ENCODE data around the gene TBC1D2B.

TBC1D2B gene

DNA sequence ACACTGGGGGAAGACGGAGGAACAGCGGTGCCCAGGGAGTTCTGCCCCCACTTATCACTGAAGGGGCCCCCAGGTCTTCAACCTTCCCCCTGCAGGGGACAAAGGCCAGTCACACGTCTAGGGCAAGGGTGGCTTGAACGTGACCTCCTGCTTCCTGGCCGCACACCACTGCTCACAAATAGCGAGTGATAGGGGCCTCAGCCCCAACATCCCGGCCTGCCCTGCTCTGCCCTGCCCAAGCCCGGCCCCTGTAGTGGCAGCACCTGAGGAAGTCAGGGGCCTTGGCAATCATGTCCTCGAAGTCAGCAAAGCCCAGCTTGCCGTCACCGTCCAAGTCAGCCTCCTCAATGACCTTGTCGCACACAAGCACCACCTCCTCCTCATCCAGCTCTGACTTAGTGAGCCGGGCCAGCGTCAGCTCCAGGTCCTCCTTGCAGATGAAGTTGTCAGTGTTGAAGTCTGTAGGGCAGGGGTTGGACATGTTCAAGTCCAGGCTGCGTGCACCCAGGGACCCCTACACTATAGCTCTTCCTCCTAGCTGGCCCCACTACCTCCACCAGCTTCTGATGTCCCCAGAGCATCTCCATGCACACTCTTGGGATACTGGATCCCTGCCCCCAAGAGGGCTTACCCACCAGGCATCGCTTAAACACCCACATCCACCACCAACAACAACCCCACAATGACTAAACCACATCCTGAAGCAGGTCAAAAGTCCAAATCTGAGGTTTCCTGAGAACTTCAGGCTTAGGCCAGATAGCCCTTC, 28.1 kb upstream of the TBC1D2B start:
- no CpG with 5 or more reads among the region's 16 CpGs for WGBS (ENCODE audit: insufficient coverage, insufficient read length)
- no peaks in the 10 kb centered on the region for H3K4me1 ChIP-seq (ENCODE audit: control insufficient read depth, insufficient read depth, low read length)
- no peak for DNase-seq (ENCODE audit: low read depth, low spot score)
- no peaks in the 10 kb centered on the region for H3K27me3 ChIP-seq (ENCODE audit: control insufficient read depth, insufficient read depth, low read length)
- no peak overlapping the region for H3K27ac ChIP-seq (ENCODE audit: low read length)
- H3K36me3 ChIP-seq (ENCODE audit: control insufficient read depth, insufficient read depth, low read length), result no peaks in the 10 kb centered on the region
- H3K9me3 ChIP-seq (ENCODE audit: control insufficient read depth, insufficient read depth, low read length), result no peaks in the 10 kb centered on the region
- H3K4me3 ChIP-seq (ENCODE audit: low read length), result no peak overlapping the region

DNA sequence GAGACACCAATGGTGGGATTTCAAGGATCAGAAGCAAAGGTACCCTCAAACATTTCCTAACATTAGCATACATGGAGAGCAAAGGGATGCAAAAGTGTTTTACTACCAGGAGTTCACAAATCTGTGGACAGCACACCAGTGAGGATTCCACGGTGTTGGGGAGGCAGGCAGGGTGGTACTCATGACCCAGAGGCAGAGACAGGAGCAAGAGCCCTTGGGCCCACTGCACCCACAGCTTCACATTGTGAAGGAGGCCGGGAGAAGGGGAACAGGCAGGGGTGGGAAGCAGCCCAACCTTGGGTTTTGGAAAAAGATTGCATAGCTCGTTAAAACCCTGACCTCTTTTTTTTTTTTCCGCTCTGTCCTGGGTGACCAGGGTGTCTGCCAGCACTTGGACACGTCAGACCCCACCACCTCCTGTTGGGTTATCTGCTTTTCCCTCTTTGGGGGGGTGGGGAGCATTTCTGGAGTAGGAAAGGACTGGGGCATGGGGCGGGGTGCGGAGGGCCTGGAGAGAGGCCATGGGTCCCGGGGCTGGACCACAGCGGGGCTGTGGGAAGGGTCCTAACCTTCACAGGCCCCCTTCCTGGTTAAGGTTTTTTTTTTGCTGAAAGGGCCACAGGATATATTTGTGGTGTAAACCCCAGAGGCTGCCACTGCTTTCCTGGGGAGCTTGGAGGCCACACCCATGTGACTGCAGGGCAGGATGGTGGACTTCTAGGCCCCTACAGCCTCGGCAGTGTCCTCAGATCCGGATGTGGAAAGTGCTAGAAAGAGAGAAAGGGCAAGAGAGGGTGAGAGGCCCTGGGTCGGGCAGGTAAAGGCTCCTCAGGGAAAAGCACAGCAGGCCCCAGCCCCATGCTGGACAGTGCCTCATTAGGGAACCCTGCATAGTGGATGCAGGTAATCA, 27.3 kb upstream of the TBC1D2B start:
- H3K36me3 ChIP-seq (ENCODE audit: control insufficient read depth, insufficient read depth, low read length), result no peaks in the 10 kb centered on the region
- H3K9me3 ChIP-seq (ENCODE audit: control insufficient read depth, insufficient read depth, low read length), result no peaks in the 10 kb centered on the region
- H3K4me3 ChIP-seq (ENCODE audit: low read length), result no peak overlapping the region
- no peaks in the 10 kb centered on the region for H3K27me3 ChIP-seq (ENCODE audit: control insufficient read depth, insufficient read depth, low read length)
- no peak overlapping the region for H3K27ac ChIP-seq (ENCODE audit: low read length)
- no peak for DNase-seq (ENCODE audit: low read depth, low spot score)
- no CpG with 5 or more reads among the region's 12 CpGs for WGBS (ENCODE audit: insufficient coverage, insufficient read length)
- no peaks in the 10 kb centered on the region for H3K4me1 ChIP-seq (ENCODE audit: control insufficient read depth, insufficient read depth, low read length)

DNA sequence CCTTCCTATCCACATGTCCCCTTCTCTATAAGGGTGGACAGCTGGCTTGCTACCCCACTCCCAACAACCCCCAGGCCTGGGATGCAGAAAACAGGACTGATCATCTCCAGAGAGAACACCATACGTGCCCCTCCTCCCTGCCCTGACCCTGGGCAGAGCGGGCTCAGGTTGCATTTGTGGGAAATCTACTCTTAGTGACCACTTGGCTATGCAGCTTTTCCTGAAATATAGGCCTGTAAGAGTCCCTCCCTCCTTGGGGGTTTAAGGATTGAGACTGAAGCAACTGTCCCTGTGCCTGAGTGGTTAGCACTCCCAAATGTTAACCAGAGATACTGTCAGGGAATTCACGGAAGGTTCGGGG, 26.6 kb upstream of the TBC1D2B start:
- WGBS (ENCODE audit: insufficient coverage, insufficient read length), result no CpG with 5 or more reads among the region's 4 CpGs
- H3K4me3 ChIP-seq (ENCODE audit: low read length), result no peak overlapping the region

DNA sequence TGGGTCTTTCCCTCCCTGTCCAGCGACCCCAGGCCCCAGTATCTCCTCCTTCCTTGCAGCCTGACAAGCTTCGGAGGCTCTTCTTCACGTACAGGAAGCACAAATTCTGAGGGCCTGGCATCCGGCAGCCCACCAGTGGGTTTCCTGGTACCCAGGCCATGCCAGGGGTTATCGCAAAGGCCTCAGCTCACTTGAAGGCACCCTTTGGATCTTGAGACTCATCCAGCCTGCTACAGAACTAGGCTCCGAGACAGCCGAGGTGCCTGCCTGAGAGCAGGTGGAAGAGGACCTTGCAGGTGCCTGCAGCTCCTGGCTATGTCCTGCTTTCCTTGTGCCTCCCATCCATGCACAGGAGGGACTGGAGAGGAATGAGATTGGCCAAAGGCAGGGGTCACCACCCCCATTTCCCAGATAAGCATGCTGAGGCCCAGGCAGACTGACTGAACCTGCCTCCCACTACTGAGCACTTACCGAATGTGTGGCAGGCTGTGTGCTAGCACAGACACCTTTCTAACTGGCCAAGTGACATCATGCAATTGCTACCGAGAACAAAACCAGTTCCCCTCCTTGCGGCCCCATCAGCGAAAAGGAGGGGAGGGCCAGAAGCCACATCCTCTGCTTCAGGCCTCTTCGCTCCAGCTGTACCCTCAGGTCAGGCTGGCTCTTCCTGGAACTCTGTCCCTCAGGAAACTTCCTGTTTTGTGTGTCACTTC, 26.1 kb upstream of the TBC1D2B start:
- H3K9me3 ChIP-seq (ENCODE audit: control insufficient read depth, insufficient read depth, low read length), result no peaks in the 10 kb centered on the region
- H3K36me3 ChIP-seq (ENCODE audit: control insufficient read depth, insufficient read depth, low read length), result no peaks in the 10 kb centered on the region
- no peak overlapping the region for H3K4me3 ChIP-seq (ENCODE audit: low read length)
- no peaks in the 10 kb centered on the region for H3K27me3 ChIP-seq (ENCODE audit: control insufficient read depth, insufficient read depth, low read length)
- no peak for DNase-seq (ENCODE audit: low read depth, low spot score)
- WGBS (ENCODE audit: insufficient coverage, insufficient read length), result no CpG with 5 or more reads among the region's 12 CpGs
- H3K27ac ChIP-seq (ENCODE audit: low read length), result no peak overlapping the region
- H3K4me1 ChIP-seq (ENCODE audit: control insufficient read depth, insufficient read depth, low read length), result no peaks in the 10 kb centered on the region

More for the DNA sequence above, 26.6 kb upstream of the TBC1D2B start:
- DNase-seq (ENCODE audit: low read depth, low spot score), result no peak
- Histone ChIP-seq H3K36me3 (ENCODE audit: control insufficient read depth, insufficient read depth, low read length) (no peaks in the 10 kb centered on the region), H3K4me1 (ENCODE audit: control insufficient read depth, insufficient read depth, low read length) (no peaks in the 10 kb centered on the region), H3K27ac (ENCODE audit: low read length) (no peak overlapping the region), H3K9me3 (ENCODE audit: control insufficient read depth, insufficient read depth, low read length) (no peaks in the 10 kb centered on the region), H3K27me3 (ENCODE audit: control insufficient read depth, insufficient read depth, low read length) (no peaks in the 10 kb centered on the region)

DNA sequence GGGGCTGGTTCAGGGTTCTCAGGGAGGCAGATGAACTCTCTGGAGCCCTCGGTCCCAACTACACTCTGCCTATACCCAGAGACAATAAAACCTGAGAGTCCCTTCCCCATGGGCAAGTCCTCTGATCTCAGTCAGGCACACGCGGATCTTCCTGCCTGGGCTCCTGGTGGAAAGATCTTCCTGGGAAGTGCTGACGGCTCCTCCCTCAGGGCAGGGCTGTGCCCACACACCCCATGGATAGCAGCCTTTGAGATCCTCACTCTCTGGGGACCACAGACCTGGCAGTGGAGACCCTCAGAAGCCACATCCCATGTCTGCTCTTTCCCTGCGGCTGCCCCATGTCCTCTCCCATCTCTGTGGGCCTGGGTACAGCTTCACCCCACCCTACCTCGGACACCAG, 25.2 kb upstream of the TBC1D2B start:
- Histone ChIP-seq H3K4me1 (ENCODE audit: control insufficient read depth, insufficient read depth, low read length) (no peaks in the 10 kb centered on the region), H3K36me3 (ENCODE audit: control insufficient read depth, insufficient read depth, low read length) (no peaks in the 10 kb centered on the region), H3K4me3 (ENCODE audit: low read length) (no peak overlapping the region), H3K9me3 (ENCODE audit: control insufficient read depth, insufficient read depth, low read length) (no peaks in the 10 kb centered on the region), H3K27me3 (ENCODE audit: control insufficient read depth, insufficient read depth, low read length) (no peaks in the 10 kb centered on the region), H3K27ac (ENCODE audit: low read length) (no peak overlapping the region)
- no CpG with 5 or more reads among the region's 6 CpGs for WGBS (ENCODE audit: insufficient coverage, insufficient read length)
- DNase-seq (ENCODE audit: low read depth, low spot score), result no peak

DNA sequence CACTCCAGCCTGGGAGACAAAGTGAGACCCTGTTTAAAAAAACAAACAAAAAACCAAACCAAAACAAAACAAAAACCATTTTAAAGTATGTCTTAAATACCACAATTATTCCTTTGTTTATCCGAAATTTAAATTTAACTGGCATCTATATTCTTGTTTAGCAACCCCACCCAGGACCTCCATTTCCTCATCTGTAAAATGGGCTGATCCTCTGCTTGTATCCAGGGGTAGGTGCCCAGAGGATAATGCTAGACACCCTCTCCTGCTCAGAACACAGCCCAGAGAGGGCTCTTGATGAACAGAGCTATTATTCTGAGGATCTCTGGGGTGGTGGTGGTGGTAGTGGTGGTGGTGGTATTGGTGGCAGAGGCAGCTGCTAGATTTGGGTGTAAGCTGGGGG, 24.7 kb upstream of the TBC1D2B start:
- Histone ChIP-seq H3K27me3 (ENCODE audit: control insufficient read depth, insufficient read depth, low read length) (no peaks in the 10 kb centered on the region), H3K4me3 (ENCODE audit: low read length) (no peak overlapping the region), H3K9me3 (ENCODE audit: control insufficient read depth, insufficient read depth, low read length) (no peaks in the 10 kb centered on the region), H3K4me1 (ENCODE audit: control insufficient read depth, insufficient read depth, low read length) (no peaks in the 10 kb centered on the region), H3K36me3 (ENCODE audit: control insufficient read depth, insufficient read depth, low read length) (no peaks in the 10 kb centered on the region), H3K27ac (ENCODE audit: low read length) (no peak overlapping the region)
- WGBS (ENCODE audit: insufficient coverage, insufficient read length), result 100% methylated on average over 1 of the region's 1 CpG
- no peak for DNase-seq (ENCODE audit: low read depth, low spot score)

DNA sequence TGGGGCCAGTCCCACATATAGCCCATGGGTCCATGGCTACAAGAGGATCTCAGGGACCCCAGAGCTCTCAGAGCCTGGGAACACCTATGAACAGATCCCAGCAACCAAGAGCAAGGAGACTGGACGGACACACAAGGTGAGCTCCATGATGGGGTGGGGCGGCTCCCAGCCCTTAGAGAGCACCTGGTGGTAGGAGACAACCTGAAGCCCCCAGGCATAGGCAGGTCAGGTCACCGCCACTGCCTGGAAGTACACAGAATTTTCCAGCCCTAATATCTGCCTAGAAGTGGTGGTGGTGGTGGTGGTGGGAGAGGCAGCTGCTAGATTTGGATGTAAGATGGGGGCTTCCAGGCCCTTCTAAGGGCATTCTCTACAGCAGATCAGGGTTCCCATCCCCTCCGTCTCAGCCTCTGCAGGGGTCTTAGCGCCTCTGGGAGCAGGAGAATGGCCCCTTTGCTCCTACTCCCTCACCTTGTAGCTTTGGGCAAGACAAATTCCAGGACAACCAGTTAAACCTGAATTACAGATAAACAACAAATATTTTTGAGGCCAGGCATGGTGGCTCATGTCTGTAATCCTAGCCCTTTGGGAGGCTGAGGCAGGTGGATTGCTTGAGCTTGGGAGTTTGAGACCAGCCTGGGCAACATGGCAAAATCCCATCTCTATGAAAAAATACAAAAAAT, 24.1 kb upstream of the TBC1D2B start:
- Histone ChIP-seq H3K4me1 (ENCODE audit: control insufficient read depth, insufficient read depth, low read length) (no peaks in the 10 kb centered on the region), H3K27me3 (ENCODE audit: control insufficient read depth, insufficient read depth, low read length) (no peaks in the 10 kb centered on the region), H3K27ac (ENCODE audit: low read length) (no peak overlapping the region), H3K36me3 (ENCODE audit: control insufficient read depth, insufficient read depth, low read length) (no peaks in the 10 kb centered on the region), H3K4me3 (ENCODE audit: low read length) (no peak overlapping the region), H3K9me3 (ENCODE audit: control insufficient read depth, insufficient read depth, low read length) (no peaks in the 10 kb centered on the region)
- no peak for DNase-seq (ENCODE audit: low read depth, low spot score)
- WGBS (ENCODE audit: insufficient coverage, insufficient read length), result no CpG with 5 or more reads among the region's 5 CpGs

DNA sequence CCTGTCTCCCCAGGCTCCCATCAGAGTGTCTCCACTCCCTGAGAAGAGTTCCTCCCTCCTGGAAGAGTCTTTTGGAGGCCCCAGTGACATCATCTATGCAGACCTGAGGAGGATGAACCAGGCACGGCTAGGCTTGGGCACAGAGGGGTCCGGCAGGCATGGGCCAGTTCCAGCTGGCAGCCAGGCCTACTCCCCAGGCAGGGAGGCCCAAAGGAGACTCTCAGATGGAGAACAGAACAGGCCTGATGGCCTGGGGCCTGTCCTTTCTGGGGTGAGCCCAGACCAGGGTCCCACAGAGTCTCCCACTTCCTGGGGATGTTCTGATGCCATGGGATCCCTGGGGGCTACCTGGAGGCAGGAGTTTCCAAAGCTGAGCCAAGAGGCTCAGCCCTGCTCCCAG, 23.4 kb upstream of the TBC1D2B start:
- Histone ChIP-seq H3K9me3 (ENCODE audit: control insufficient read depth, insufficient read depth, low read length) (no peaks in the 10 kb centered on the region), H3K36me3 (ENCODE audit: control insufficient read depth, insufficient read depth, low read length) (no peaks in the 10 kb centered on the region), H3K4me3 (ENCODE audit: low read length) (no peak overlapping the region), H3K27me3 (ENCODE audit: control insufficient read depth, insufficient read depth, low read length) (no peaks in the 10 kb centered on the region), H3K4me1 (ENCODE audit: control insufficient read depth, insufficient read depth, low read length) (no peaks in the 10 kb centered on the region), H3K27ac (ENCODE audit: low read length) (no peak overlapping the region)
- no peak for DNase-seq (ENCODE audit: low read depth, low spot score)
- WGBS (ENCODE audit: insufficient coverage, insufficient read length), result no CpG with 5 or more reads among the region's 2 CpGs

DNA sequence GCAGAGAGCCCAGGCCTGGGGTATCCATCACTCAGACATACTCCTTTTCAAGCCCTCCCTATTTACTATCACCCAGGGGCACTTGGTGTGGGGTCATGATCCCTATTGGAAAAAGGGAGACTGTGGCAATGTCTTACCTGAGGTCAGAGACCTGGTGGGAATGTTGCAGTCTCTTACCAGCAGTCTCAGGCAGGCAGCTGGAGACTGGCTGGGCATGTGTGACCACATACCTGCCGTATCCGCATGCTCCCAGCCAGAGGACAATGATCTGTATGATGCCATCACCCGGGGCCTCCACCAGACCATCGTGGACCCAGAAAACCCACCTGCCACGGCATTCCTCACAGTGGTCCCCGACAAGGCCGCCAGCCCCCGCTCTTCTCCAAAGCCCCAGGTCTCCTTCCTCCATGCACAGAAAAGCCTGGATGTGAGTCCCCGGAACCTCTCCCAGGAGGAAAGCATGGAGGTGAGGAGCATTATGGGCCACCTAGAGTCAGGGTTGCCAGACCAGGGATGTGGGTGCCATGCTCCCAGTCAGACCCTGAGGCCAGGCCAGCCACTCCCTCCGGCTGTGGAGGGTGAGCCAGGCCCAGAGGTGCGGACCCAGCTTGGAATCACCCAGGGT, 20.7 kb upstream of the TBC1D2B start:
- no peak overlapping the region for H3K27ac ChIP-seq (ENCODE audit: low read length)
- H3K36me3 ChIP-seq (ENCODE audit: control insufficient read depth, insufficient read depth, low read length), result no peaks in the 10 kb centered on the region

More for the DNA sequence above, 20.7 kb upstream of the TBC1D2B start:
- no CpG with 5 or more reads among the region's 11 CpGs for WGBS (ENCODE audit: insufficient coverage, insufficient read length)
- Histone ChIP-seq H3K4me3 (ENCODE audit: low read length) (no peak overlapping the region), H3K27me3 (ENCODE audit: control insufficient read depth, insufficient read depth, low read length) (0 out of 2 replicates have a peak, but pooled peaks cover 2% of the 10 kb centered on the region), H3K9me3 (ENCODE audit: control insufficient read depth, insufficient read depth, low read length) (no peaks in the 10 kb centered on the region), H3K4me1 (ENCODE audit: control insufficient read depth, insufficient read depth, low read length) (no peaks in the 10 kb centered on the region)
- no peak for DNase-seq (ENCODE audit: low read depth, low spot score)

Data from iPS DF 6.9 (cell line).